HG02642 (cell line): Measurements from ENCODE around the gene LRCH3.

Source experiments
- ATAC-seq: cut with Tn5 transposase; IDR thresholded peaks from one replicate; pipeline ENCODE4 v1.9.1; 2021; ENCODE audit warnings: mild to moderate bottlenecking; ENCODE audit not compliant: unreplicated experiment, poor library complexity

LRCH3 gene

GRCh38 chr3:197830967-197831313 is 39.9 kb downstream of the LRCH3 start:
- no peak for ATAC-seq

GRCh38 chr3:197833930-197834715 is 43.1 kb downstream of the LRCH3 start:
- peak; percentile 63 for ATAC-seq

GRCh38 chr3:197835509-197835908 is 44.5 kb downstream of the LRCH3 start:
- no peak for ATAC-seq

- ATAC-seq, result no peak
These were observed 45.2 kb downstream of the LRCH3 start for GRCh38 chr3:197836244-197836643.

GRCh38 chr3:197837282-197837681 is 46.2 kb downstream of the LRCH3 start:
- no peak for ATAC-seq

GRCh38 chr3:197841789-197842188 is 50.7 kb downstream of the LRCH3 start:
- ATAC-seq, result no peak

GRCh38 chr3:197846491-197846890 is 55.4 kb downstream of the LRCH3 start:
- ATAC-seq, result no peak

- ATAC-seq, result peak; percentile 51
These were observed 56.9 kb downstream of the LRCH3 start for GRCh38 chr3:197847866-197848401.

GRCh38 chr3:197854596-197855343 is 63.7 kb downstream of the LRCH3 start:
- no peak for ATAC-seq

GRCh38 chr3:197855571-197855970 is 64.5 kb downstream of the LRCH3 start:
- no peak for ATAC-seq

GRCh38 chr3:197856199-197856816 is 65.3 kb downstream of the LRCH3 start:
- no peak for ATAC-seq

GRCh38 chr3:197858133-197858532 is 67.1 kb downstream of the LRCH3 start:
- ATAC-seq, result no peak

- no peak for ATAC-seq
These were observed 67.5 kb downstream of the LRCH3 start for GRCh38 chr3:197858598-197858997.

GRCh38 chr3:197866035-197866434 is 75.0 kb downstream of the LRCH3 start:
- no peak for ATAC-seq

- no peak for ATAC-seq
These were observed 82.3 kb downstream of the LRCH3 start for GRCh38 chr3:197873329-197873728.

GRCh38 chr3:197874064-197874463 is 83.0 kb downstream of the LRCH3 start:
- ATAC-seq, result no peak

GRCh38 chr3:197874653-197875052 is 83.6 kb downstream of the LRCH3 start:
- ATAC-seq, result no peak

- ATAC-seq, result no peak
These were observed 86.8 kb downstream of the LRCH3 start for GRCh38 chr3:197877902-197878301.

- ATAC-seq, result no peak
These were observed 87.4 kb downstream of the LRCH3 start for GRCh38 chr3:197878427-197878826.

GRCh38 chr3:197880491-197881269 is 89.6 kb downstream of the LRCH3 start:
- ATAC-seq, result no peak
